Esophagus muscularis mucosa (tissue), 4 donors: ENCODE results near the gene KLF15. TPM values are rescaled to one million over a fixed set of nuclear protein-coding genes. Genes with fewer than 3 reads are reported as not detected.

Experiments
- DNase-seq: peaks from one replicate; pipeline ENCODE4 v3.0.0-alpha.2; 2017; ENCODE audit errors: extremely low spot score
- H3K27ac ChIP-seq, 4 donors: fragments of 200-600 bp; sonication (generic); replicated peaks in 1 of 4; 1 replicate in 3 of 4; 2 replicates in 1 of 4; pipeline ENCODE4 v1.5.1; 2016 to 2019; ENCODE audit warnings: mild to moderate bottlenecking in 1 of 4
- H3K27me3 ChIP-seq, 4 donors: fragments of 200-600 bp; sonication (generic); one replicate each; pipeline versions ENCODE4 v1.5.1 to v1.6.0; 2016 to 2019
- H3K36me3 ChIP-seq, 4 donors: fragments of 200-600 bp; sonication (generic); one replicate each; pipeline ENCODE4 v1.5.1; 2016 to 2019
- H3K4me1 ChIP-seq, 4 donors: fragments of 200-600 bp; sonication (generic); one replicate each; pipeline ENCODE4 v1.5.1; 2016 to 2019
- H3K4me3 ChIP-seq, 4 donors: fragments of 200-600 bp; sonication (generic); 1 replicate in 2 of 4; 2 replicates in 2 of 4; pipeline ENCODE4 v1.5.1; 2016 to 2019; ENCODE audit warnings: mild to moderate bottlenecking in 4 of 4, moderate library complexity in 1 of 4
- H3K9me3 ChIP-seq, 4 donors: fragments of 200-600 bp; sonication (generic); 1 replicate in 3 of 4; 2 replicates in 1 of 4; pipeline ENCODE4 v1.5.1; 2016 to 2019
- EP300 ChIP-seq: sonication (generic); formaldehyde crosslinking; IDR thresholded peaks from one replicate; pipeline ENCODE4 v1.6.1; 2017; ENCODE audit warnings: antibody characterized with exemption
- POLR2A ChIP-seq: fragments of 450-650 bp; IDR thresholded peaks from one replicate; pipeline ENCODE4 v1.6.1; 2017; ENCODE audit warnings: antibody characterized with exemption, moderate library complexity, mild to moderate bottlenecking, low read depth
- POLR2AphosphoS5 ChIP-seq, 2 donors: sonication (generic); formaldehyde crosslinking; IDR thresholded peaks; one replicate each; pipeline ENCODE4 v1.6.1; 2017; ENCODE audit warnings: antibody characterized with exemption in 2 of 2
- WGBS: methylation state at CpG from one replicate; pipeline ENCODE4 v1.1.5; 2018; 5-methylcytosine and 5-hydroxymethylcytosine counted together
- intact Hi-C: fragments of 100-400 bp; cut with DNase I; formaldehyde crosslinking; loops from one replicate; pipeline ENCODE4 v1.15.1; 2023
- total RNA-seq, 4 donors: library from RNA; depleted of rRNA; stranded (reverse); fragments of >200 nt; gene quantifications; one replicate each; pipeline versions ENCODE4 v1.1.0 to v1.2.1, GENCODE V29; 2016
- TF ChIP-seq, protein P1 (sequence below), 3 experiments: fragments of 200-600 bp in 2 of 3; fragments of 450-650 bp in 1 of 3; sonication (generic) in 2 of 3; IDR thresholded peaks; one replicate each; pipeline ENCODE4 v1.5.1; 2017 to 2019; ENCODE audit warnings: antibody characterized with exemption in 3 of 3, mild to moderate bottlenecking in 2 of 3, moderate library complexity in 1 of 3

Gene KLF15
- total RNA-seq, 4 donors from 2014 or later, result 84.3 to 208 (median 93.6) TPM

DNA sequence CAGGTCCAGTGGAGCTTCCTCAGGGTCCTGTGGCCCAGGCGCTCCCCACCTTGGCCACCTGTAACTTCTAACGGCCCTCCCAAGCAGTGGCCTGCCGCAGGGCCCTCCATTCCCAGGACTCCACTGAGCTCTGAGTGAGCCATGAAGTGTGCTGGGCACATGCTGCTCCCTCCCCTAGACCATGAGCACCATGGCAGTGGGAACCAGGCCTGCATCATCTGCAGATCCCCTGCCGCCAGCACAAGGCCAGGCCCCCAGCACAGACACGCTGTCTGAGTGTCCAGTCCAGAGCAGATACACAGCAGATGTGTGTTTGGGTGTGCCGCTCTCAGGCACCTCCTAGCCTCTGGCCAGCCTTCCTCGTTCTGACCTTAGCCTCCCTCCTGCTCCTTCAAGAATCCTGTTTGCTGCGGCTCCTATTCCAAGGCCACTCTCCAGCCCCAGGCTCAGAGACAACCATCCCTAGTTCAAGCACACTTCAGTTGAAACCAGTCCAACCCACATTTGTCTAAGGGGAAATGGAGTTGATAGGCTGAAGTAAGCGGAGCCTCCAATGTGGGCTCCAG, 7.0 kb upstream of the KLF15 start:
- 93% methylated on average over 9 of the region's 9 CpGs for WGBS
- TF ChIP-seq, protein P1, sequence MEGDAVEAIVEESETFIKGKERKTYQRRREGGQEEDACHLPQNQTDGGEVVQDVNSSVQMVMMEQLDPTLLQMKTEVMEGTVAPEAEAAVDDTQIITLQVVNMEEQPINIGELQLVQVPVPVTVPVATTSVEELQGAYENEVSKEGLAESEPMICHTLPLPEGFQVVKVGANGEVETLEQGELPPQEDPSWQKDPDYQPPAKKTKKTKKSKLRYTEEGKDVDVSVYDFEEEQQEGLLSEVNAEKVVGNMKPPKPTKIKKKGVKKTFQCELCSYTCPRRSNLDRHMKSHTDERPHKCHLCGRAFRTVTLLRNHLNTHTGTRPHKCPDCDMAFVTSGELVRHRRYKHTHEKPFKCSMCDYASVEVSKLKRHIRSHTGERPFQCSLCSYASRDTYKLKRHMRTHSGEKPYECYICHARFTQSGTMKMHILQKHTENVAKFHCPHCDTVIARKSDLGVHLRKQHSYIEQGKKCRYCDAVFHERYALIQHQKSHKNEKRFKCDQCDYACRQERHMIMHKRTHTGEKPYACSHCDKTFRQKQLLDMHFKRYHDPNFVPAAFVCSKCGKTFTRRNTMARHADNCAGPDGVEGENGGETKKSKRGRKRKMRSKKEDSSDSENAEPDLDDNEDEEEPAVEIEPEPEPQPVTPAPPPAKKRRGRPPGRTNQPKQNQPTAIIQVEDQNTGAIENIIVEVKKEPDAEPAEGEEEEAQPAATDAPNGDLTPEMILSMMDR (IDR thresholded peaks at IDR 0.05), result no peak
- TF ChIP-seq EP300 (no peak), POLR2AphosphoS5 (IDR thresholded peaks at IDR 0.05) (no peak)
- H3K9me3 ChIP-seq, result peaks cover 0 to 8% (median 0%) of the 10 kb centered on the region in 4 donors
- peaks cover 0 to 15% (median 0%) of the 10 kb centered on the region in 4 donors for H3K27me3 ChIP-seq
- no peaks in the 10 kb centered on the region for H3K36me3 ChIP-seq
- no peak for DNase-seq
- no peak overlapping the region for H3K4me3 ChIP-seq
- no peak overlapping the region for H3K27ac ChIP-seq
- intact Hi-C loops, result no loop called here
- no peaks in the 10 kb centered on the region for H3K4me1 ChIP-seq

DNA sequence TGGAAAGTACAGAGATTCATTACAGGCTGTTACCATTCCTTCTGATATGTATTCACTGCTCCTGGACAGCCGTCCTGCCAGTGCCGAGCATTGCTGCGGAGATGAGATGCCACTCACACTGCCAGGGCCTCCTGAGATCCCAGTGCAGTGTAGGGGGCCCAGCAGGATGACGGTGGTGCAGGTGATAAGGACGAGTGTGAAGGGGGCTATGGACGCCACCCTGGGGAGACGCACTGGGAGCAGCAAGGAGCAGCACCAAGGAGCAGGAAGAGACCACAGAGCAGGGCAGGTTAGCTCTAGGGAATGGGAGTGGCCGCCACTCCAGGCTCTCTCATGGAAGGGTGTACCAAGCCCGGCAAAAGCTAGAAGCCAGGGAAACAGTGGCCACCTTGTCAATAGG, 4.0 kb upstream of the KLF15 start:
- WGBS, result 79% methylated on average over 9 of the region's 9 CpGs
- Histone ChIP-seq H3K27me3 (peaks cover 0 to 15% (median 0%) of the 10 kb centered on the region in 4 donors), H3K4me3 (no peak overlapping the region), H3K27ac (no peak overlapping the region), H3K4me1 (peaks cover 5 to 11% (median 10%) of the 10 kb centered on the region in 4 donors), H3K36me3 (no peaks in the 10 kb centered on the region), H3K9me3 (peaks cover 0 to 9% (median 0%) of the 10 kb centered on the region in 4 donors)
- TF ChIP-seq, protein P1 (IDR thresholded peaks at IDR 0.05), result no peak
- TF ChIP-seq POLR2A, result no peak
- TF ChIP-seq EP300, result no peak
- TF ChIP-seq POLR2AphosphoS5 (IDR thresholded peaks at IDR 0.05), result no peak
- intact Hi-C loops, result no loop called here
- no peak for DNase-seq

DNA sequence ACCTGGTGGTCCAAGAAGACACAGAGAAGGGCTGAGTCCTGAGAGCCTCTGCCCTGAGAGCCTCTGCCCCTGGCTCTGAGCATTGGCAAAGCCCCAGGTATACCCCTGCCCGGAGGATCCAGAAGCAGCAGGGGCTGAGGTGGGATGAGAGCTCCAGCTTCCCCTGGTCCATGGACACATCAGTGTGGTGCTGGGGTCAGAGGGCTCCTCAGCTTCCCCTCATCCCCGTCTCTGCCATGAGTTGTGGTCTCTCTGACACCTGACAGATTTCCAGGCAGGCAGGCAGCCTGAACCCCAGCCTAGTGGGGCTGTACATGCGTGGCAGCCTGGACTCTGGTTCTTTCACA, 3.5 kb upstream of the KLF15 start:
- H3K4me3 ChIP-seq, result no peak overlapping the region
- H3K4me1 ChIP-seq, result peaks cover 9 to 12% (median 10%) of the 10 kb centered on the region in 4 donors
- intact Hi-C loops, result no loop called here
- DNase-seq, result no peak
- H3K27me3 ChIP-seq, result peaks cover 0 to 15% (median 0%) of the 10 kb centered on the region in 4 donors
- 71% methylated on average over 3 of the region's 3 CpGs for WGBS
- H3K36me3 ChIP-seq, result no peaks in the 10 kb centered on the region
- no peak for TF ChIP-seq POLR2AphosphoS5 (IDR thresholded peaks at IDR 0.05)
- no peak for TF ChIP-seq EP300
- TF ChIP-seq POLR2A, result no peak
- TF ChIP-seq, protein P1 (IDR thresholded peaks at IDR 0.05), result no peak
- no peak overlapping the region for H3K27ac ChIP-seq
- H3K9me3 ChIP-seq, result peaks cover 0 to 9% (median 0%) of the 10 kb centered on the region in 4 donors

DNA sequence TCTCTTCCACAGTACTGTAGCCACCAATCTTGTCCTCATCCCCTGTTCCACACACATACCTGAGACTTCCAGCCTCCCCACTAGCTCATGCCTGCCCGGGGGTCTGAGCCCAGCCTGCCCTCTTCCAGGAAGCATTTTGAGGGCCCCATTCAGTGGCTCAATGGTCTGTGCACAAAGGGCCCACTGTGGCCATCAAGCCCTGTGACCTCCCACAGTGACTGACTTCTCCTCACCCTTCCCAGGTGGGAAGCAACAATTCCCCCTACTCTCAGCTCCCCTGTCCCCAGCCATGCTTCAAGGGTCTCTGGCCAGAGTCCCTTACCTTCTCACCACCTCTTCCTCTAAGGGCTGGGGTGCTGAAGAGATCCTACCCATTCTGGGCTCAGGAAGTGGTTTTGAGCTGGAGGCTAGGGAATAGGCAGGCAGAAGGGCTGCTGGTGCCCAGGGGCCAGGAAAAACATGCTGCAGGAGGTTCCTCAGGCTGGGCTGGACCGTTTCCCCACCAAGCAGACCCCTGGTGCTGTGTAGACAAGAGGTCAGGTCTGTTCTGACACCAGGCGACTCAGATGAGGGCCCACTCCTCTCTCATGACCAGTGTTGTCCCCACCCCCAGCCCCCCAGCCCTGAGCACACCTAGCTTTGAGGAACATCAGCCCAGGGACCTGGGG, 3.0 kb upstream of the KLF15 start:
- peaks cover 14 to 17% (median 15%) of the 10 kb centered on the region in 4 donors for H3K4me1 ChIP-seq
- WGBS, result 100% methylated on average over 3 of the region's 3 CpGs
- no peak overlapping the region for H3K4me3 ChIP-seq
- TF ChIP-seq EP300, result no peak
- TF ChIP-seq, protein P1 (IDR thresholded peaks at IDR 0.05), result no peak
- TF ChIP-seq POLR2AphosphoS5 (IDR thresholded peaks at IDR 0.05), result no peak
- no peak for TF ChIP-seq POLR2A
- DNase-seq, result no peak
- H3K9me3 ChIP-seq, result peaks cover 0 to 9% (median 0%) of the 10 kb centered on the region in 4 donors
- peaks cover 0 to 15% (median 0%) of the 10 kb centered on the region in 4 donors for H3K27me3 ChIP-seq
- no peak overlapping the region for H3K27ac ChIP-seq
- no peaks in the 10 kb centered on the region for H3K36me3 ChIP-seq
- intact Hi-C loops, result no loop called here
